Fibroblast of skin of left quadriceps (primary cell): Measurements from ENCODE around the gene UPP1.
A peak's percentile ranks its signal among the peaks of the same experiment; 100 is the strongest.
"Not testable (repeated sequence)": the region's sequence is repeated elsewhere in the genome, so short reads cannot be mapped to it uniquely, and the experiment has no call there.

ENCODE experiments used
- DNase-seq, 2 experiments: peaks; one replicate each; pipeline ENCODE4 v3.0.0-alpha.2; 2013; ENCODE audit warnings: low read depth in 2 of 2

UPP1 gene

DNA sequence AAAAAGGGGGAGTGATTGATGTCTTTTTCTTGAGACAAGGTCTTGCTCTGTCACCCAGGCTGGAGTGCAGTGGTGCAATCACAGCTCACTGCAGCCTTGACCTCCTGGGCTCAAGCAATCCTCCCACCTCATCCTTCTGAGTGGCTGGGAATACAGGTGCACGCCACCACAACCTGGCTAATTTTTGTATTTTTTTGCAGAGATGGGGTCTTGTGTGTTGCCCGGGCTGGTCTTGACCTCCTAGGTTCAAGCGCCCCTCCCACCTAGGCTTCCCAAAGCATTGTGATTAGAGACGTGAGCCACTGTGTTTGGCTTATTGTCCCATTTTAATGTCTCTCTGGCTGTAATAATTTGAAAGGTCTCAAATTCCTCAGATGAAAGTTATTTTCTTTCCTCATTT lies 21.8 kb downstream of the UPP1 start:
- DNase-seq: no peak

DNA sequence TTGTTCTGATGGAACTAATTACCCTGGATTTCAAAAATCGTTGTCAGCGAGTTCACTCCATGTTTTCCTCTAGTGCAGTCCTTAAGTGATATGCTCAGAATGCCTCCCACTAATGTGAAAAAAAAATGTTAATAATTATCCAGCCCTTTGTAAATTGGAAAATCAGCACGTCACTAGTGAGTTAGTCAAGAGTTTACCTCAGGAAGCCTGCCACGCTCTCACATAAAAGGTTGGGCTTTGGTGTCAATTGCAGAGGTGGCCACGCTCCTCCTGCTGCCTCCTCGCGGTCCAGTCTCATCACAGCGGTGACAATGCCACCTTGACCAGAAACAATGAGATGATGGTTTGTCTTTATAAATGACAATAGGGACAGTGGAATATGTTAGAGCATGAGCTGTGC lies 22.5 kb downstream of the UPP1 start:
- DNase-seq: no peak

DNA sequence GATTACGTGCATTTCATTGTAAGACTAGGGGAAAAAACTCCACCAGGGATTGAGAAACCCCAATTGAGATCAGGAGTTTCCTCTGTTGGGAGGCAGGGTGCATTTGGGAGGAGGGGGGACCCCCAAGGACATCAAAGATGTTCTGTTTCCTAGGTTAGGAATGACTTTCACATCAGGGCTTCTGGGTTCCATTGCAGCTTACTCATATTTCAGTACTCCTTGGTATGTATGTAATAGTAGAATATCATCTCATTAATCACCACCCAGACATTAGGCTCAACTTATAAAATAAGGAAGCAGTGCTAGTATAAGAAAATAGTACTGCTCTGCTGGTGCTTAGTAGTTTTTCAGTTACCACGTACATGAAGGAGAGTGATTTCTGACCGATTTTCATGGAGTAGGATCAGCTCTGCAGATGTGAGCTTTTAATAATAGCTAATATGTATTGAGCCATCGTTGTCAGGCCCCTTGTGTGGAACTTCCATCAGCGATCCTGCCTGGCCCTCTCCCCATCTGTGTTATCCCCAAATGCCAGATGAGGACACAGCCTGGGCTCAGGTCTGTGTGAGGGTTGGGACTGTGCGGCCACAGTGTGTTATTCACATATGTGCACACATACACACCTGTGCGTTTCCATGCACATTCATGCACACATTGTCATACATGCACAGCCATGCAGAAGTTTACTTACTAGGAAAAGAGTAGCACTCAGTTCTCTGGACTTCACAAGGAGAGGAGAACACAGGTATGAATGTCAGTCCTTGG lies 23.5 kb downstream of the UPP1 start:
- peak in 1 of 2 experiments; percentile 39 for DNase-seq

DNA sequence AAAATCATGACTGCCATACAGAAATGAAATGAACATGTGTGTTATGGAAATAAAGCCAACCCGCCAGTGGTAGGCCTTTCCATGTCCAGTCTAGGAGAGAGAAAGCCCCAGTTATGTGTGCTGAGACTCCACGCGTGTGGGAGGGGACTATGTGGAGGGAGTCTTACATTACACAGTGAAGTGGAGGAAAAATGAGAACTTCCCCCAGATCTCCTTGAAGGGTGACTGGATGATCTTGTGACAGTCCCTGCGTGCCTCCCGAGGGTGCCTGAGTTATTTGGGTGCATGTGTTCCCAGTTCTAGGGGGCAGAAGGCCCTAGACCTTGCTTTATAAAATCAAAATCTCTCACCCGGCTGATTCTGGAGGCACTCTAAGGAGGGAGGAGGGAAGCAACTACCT lies 24.2 kb downstream of the UPP1 start:
- DNase-seq: no peak

DNA sequence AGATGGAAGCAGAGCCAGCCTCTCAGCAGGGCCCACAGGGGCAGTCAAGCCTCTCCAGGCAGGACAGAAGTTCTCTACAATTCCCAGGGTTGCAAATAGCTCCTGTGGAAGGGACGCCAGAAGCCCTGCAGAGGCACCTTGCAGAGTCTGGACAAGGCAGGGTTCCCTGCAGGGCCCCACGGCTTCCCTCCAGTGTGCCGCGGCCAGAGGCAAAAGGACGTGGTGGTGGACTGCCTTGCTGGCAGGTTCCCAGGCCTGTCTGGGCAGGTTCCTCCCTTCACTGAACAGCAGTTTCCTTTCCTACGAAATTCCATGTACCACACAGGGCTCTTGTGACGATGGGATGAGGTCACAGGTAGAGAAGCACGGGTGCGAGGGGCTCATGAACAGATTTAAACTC lies 25.1 kb downstream of the UPP1 start:
- no peak for DNase-seq

DNA sequence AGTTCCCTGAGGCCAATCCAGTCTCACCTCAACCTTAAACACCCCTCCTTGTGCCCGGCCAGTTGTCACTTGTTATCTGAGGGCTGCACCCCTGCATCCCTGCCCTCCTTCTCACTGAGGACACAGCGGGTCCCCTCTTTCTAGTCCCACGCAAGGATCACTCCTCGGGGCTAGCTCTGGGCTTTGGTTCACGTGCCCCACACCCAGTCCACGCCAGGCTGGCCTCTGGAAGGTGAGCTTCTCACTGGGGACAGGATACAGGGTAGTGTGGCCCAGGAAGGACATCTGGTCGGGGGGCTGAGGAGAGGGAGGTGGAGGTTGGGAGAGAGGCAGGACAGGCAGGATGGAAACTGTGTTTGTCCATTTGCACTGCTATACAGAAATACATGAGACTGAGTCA lies 25.5 kb downstream of the UPP1 start:
- DNase-seq: no peak

DNA sequence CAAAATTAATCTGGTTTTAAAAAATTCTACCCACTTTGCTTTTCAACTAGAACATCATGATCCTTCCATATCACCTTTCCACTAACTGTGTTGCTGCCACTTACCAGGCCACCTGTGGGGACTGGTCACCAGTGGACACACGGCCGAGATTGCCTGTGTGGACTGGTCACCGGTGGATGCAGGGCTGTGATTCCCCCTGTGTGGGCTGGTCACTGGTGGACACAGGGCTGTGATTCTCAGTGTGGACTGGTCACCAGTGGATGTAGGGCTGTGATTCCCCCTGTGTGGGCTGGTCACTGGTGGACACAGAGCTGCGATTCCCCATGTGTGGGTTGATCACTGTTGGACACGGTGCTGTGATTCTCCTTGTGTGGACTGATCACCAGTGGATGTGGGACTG lies 27.0 kb downstream of the UPP1 start:
- DNase-seq: no peak

DNA sequence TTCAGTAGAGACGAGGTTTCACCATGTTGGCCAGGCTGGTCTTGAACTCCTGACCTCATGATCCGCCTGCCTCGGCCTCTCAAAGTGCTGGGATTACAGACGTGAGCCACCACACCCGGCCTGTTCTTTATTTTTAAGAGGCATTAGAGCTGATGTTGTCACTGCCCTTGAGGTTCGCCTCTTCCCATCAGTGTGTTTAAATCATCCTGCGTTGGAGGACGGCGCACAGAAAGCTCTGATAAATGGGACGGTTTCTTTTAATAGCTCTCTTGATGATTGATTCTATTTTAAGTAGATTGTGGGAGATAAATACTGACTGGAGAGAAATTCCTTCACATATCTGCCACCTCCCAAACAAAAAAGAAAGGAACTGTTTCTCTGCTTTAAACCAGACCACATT lies 29.0 kb downstream of the UPP1 start:
- no peak for DNase-seq

DNA sequence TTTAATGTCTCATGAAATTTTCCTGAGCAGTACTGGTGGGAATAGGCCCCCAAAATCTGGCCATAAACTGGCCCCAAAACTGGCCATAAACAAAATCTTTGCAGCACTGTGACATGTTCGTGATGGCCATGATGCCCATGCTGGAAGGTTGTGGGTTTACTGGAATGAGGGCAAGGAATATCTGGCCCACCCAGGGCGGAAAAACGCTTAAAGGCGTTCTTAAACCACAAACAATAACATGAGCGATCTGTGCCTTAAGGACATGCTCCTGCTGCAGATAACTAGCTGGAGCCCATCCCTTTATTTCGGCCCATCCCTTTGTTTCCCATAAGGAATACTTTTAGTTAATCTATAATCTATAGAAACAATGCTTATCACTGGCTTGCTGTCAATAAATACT lies 31.5 kb downstream of the UPP1 start:
- not testable (repeated sequence) for DNase-seq

DNA sequence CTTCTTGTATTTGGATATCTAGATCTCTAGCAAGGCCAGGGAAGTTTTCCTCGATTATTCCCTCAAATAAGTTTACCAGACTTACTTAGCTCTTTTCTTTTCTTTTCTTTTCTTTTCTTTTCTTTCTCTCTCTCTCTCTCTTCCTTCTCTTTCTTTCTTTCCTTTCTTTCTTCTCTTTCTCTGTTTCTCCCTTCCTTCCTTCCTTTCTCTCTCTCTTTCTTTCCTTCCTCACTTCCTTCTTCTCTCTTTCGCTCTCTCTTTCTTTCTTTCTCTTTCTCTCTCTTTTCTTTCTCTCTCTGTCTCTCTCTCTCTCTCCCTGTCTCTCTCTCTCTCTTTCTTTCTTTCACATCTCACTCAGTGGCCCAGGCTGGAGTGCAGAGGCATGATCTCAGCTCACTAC lies 37.0 kb downstream of the UPP1 start:
- DNase-seq: no peak

DNA sequence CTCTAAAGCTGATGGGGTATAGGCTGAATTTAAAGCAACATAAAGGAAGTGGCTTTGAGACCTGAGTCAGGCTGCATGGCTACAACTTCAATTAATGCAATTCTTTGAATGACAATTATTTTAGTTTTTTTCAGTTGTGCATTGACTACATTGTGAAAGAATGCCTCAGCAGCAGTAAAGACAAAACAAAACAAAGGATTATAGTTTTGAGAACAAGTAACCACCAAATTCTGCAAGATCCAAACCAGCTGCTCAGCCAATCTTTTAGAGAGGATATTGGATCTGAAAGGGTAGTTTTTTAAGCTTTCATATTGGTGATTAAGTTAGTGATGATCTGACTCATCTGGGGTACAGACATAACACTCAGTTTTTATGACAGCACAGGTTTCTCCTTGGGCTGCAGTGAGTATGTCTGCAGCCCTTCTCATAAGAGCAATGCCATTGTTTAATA lies 41.6 kb downstream of the UPP1 start:
- peak; percentile 32 to 35 for DNase-seq

DNA sequence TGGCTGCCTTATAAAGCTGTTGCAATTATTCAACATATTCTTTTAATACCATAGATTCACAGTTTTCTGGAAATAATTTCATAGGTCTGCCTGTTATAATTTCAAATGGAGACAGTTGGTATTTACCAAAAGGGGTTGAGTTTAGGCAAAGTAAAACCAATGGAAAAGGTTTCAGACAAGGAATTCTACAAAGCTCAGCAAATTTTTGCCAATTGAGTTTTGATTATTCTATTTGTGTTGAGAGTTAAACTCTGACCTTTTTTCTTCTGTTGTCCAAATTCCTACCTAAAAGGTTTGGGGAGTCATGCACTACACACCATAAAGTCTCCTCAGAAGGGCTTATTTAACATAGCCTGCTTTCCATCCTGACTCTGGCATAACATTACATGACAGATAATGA lies 43.7 kb downstream of the UPP1 start:
- DNase-seq: no peak

DNA sequence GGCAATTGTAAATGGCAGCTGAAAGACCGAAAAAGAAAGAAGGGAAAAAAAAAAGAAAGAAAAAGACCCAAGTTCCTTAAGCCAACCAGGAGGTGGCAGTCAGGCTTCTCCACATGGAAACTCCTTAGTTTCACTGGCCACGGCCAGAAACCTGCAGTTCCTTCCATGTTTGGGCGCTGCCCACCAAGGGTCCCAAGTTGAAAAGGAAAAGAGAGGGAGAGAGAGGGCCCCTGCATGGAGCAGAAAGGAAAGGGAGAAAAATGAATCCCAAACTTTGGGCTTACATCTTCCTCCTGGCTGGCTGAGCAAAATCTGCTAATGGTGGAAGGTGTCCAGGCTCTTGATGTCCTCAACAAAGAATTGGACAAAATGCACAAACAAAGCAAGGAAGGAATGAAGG lies 50.4 kb downstream of the UPP1 start:
- DNase-seq: no peak

DNA sequence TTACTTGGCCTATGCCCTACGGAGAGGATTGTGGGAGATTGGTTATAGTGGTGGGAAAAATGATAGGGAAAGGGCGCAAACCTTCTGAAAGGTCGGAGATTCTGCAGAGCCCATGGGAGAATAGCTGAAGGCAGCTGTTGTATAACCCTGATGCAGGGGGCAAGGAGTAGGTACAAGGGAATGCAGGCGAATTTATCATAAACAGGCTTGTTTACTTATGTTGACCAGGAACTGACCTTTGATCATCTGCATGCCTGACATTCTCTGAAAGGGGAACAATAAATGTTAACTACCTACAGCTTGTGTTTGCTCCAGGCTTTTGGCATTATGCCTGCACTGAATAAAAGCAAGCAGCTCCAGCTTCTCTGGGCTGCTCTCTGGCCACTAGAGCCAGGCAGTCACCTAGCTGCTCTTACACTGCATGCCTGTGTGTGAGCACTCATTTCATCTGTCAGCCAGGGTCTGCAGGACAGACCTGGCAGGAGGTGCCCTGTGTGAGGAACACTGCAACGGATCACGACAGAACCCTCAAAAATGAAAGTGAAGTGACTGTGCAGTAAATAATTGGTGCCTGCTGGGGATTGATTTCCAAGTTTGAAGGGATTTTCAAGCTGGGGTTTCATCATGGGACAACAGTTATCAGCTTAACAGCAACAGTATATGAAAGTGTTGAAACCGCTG lies 51.1 kb downstream of the UPP1 start:
- no peak for DNase-seq

DNA sequence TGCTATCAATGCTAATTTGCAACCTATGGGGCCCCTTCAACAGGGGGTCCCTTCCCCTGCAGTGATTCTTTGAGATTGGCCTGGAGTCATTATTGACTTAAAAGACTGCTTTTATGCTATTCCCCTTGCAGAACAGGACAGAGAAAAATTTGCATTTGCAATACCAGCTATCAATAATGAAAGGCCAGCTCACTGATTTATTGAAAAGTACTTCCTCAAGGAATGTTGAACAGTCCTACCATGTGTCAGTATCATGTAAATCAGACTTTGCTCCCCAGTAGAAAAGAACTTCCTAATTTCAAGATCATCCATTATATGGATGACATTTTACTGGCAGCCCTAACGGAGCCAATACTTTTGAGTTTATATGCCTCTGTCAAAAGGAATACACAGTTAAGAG lies 52.5 kb downstream of the UPP1 start:
- DNase-seq: no peak

DNA sequence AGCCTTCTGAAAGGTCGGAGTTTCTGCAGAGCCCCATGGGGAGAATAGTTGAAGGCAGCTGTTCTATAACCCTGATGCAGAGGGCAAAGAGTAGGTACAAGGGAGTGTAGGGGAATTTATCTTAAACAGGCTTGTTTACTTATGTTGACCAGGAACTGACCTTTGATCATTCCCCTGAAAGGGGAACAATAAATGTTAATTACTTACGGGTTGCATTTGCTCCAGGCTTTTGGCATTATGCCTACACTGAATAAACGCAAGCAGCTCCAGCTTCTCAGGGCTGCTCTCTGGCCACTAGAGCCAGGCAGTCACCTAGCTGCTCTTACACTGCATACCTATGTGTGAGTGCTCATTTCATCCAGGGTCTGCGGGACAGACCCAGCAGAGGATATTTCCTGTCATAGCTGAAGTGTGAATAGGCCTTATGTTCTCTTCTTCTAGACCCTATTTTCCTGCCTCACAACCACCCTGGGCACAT lies 55.3 kb downstream of the UPP1 start:
- DNase-seq: no peak

DNA sequence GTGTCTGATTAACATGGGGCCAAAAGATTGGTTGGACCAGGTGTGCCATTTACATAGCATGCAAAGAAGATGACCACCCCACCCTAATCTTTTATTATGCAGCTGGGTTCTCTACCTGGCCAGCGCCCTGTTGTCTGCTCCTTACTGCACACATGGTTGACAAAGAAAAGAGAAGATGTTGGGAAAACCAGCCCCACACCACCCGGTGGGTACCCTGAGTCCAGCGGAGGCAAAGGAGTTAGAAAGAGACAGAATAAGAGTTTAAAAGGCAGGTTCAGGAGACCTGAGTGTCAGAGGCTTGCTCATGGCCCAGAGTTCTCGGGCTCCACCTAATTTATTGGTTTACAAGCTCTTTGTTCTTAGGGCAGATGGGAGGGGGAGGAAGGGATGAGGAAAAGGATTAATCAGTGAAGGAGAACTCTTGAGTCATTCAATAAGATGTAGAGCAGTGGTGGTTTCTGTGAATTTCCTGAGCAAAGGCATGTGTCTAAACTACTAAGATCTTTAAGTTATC lies 58.1 kb downstream of the UPP1 start:
- DNase-seq: no peak

DNA sequence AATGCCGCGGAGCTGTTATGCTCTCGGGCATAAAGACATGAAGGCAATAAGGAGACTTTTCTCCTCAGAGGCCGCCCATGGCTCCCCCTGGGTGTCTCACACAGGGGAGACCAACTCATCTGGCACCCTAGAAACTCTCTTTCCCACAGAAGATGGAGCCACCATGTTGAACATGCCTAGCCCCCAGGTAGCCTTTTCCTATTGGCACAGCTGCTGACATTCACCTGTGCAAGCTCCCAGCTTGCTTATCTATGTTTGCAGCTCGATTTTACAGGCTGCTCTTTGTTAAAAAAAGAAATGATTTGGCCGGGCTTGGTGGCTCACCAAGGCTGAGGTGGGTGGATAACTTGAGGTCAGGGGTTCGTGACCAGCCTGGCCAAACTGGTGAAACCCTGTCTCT lies 58.6 kb downstream of the UPP1 start:
- not testable (repeated sequence) for DNase-seq

DNA sequence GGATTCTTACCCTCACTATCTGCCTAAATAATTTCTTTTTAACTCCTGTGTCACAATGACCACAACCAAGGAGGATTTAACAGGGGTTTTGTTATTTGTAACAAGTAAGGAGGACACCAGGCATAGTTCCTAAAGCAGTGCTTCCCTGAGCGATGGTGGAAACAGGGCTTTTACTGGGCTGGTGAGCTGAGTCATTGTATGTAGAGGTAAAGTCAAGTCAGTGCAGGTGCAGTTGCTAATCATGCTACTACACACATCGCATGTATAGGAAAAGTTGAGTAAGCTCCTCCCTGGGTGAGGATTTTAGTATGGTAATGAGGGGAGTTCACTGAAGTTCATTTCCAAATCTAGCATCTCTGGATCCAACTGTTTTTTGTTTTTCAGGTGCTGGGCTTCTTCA lies 59.2 kb downstream of the UPP1 start:
- no peak for DNase-seq

DNA sequence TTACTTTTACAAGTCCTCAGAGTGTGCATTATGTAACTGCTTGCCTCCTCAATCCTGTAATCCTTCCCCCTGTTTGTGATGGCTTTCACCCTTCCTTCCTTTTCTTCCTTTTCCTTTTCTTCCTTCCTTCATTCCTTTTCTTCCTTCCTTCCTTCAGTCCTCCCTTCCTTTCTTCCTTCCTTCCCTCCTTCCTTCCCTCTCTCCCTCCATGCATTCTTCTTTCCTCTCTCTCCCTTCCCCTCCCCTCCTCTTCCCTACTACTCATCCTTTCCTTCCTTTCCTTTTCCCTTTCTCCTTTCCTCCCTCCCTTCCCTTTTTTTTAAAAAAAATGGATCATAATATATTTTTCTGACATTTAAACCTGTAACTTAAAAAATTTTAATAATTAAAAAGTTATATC lies 60.0 kb downstream of the UPP1 start:
- no peak for DNase-seq

DNA sequence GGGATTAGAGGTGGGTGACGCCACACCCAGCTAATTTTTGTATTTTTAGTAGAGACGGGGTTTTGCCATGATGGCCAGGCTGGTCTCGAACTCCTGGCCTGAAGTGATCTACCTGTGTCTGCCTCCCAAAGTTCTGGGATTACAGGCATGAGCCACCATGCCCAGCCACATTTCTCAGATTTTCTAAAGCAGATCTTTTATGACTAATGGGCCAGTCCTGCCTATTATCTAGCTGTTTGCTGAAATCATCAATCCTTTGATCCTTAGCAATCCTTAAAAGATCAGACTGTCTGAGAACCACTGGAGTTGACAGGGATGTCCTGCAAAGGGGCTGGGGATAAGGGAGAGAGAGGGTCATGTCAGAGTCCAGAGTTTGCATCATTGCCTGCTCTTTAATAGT lies 61.0 kb downstream of the UPP1 start:
- no peak for DNase-seq

DNA sequence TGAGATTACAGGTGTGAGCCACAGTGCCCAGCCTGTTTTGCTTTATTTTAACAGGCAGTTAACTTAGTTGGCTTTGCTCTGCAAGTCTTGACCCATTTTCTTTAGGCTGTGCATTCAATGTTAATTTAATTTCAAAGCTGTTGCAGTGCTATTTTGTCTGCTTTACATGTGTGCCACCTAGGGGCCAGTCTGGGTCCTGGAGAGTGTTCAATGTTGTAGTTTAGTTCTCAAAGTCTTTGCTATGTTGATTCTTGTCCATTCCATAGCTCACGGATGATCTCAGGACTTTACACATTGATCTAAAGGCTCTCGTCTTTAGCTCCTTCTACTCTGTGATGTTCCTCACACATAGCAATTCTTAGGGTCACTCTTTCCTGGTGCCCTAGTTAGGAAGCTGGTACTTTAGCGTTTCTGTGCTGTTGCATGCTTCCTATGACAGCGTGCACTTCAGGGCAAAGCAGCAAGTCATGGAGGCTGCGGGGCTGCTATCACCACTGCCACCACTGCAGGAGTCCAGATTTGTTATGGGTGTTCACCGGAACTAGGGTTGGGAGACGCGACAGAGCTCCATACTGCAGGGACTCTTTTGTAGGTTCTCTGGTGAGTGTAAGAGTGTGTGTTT lies 65.8 kb downstream of the UPP1 start:
- peak; percentile 29 to 33 for DNase-seq
